DOHH2 (cell line): ENCODE data around the gene CDC6.
"Not testable (repeated sequence)": the region's sequence is repeated elsewhere in the genome, so short reads cannot be mapped to it uniquely, and the experiment has no call there.

ENCODE experiments used
- H3F3A ChIP-seq: fragments of 200-600 bp; sonication (generic), shearing (Covaris generic); 2 replicates; pipeline ENCODE4 v1.6.0; 2016; ENCODE audit warnings: antibody characterized with exemption, mild to moderate bottlenecking; ENCODE audit not compliant: control insufficient read depth, insufficient read depth
- H3K27ac ChIP-seq: fragments of 200-600 bp; sonication (generic); 2 replicates; pipeline ENCODE4 v1.5.1; 2014; ENCODE audit warnings: low read depth, mild to moderate bottlenecking, low read length, moderate library complexity
- H3K27me3 ChIP-seq: fragments of 200-600 bp; sonication (generic); 2 replicates; pipeline ENCODE4 v1.6.1; 2014; ENCODE audit warnings: mild to moderate bottlenecking, low read length, mixed read lengths; ENCODE audit not compliant: control insufficient read depth
- H3K36me3 ChIP-seq: fragments of 200-600 bp; sonication (generic); 2 replicates; pipeline ENCODE4 v1.6.1; 2014; ENCODE audit warnings: mild to moderate bottlenecking, low read length, moderate library complexity, mixed read lengths; ENCODE audit not compliant: control insufficient read depth
- H3K4me1 ChIP-seq: fragments of 200-600 bp; sonication (generic); 2 replicates; pipeline ENCODE4 v1.6.1; 2014; ENCODE audit warnings: mild to moderate bottlenecking, low read length, mixed read lengths; ENCODE audit not compliant: control insufficient read depth
- H3K4me2 ChIP-seq: fragments of 200-600 bp; sonication (generic); 2 replicates; pipeline ENCODE4 v1.6.0; 2014; ENCODE audit warnings: mild to moderate bottlenecking, low read length, moderate library complexity
- H3K4me3 ChIP-seq: fragments of 200-600 bp; sonication (generic); 2 replicates; pipeline ENCODE4 v1.5.1; 2014; ENCODE audit warnings: mild to moderate bottlenecking, low read length, mixed read lengths
- H3K79me2 ChIP-seq: fragments of 200-600 bp; sonication (generic); 2 replicates; pipeline ENCODE4 v1.6.1; 2014; ENCODE audit warnings: mild to moderate bottlenecking, low read length, mixed read lengths; ENCODE audit not compliant: control insufficient read depth
- H3K9me2 ChIP-seq: fragments of 200-600 bp; sonication (generic); replicated peaks from 2 replicates; pipeline ENCODE4 v1.6.1; 2014; ENCODE audit warnings: mild to moderate bottlenecking, low read length, mixed read lengths; ENCODE audit not compliant: control insufficient read depth
- H3K9me3 ChIP-seq: fragments of 200-600 bp; sonication (generic); 2 replicates; pipeline ENCODE4 v1.6.1; 2014; ENCODE audit warnings: antibody characterized with exemption, low read length, mixed read lengths; ENCODE audit not compliant: control insufficient read depth, insufficient read depth
- H4K20me1 ChIP-seq: fragments of 200-600 bp; sonication (generic); 2 replicates; pipeline ENCODE4 v1.6.0; 2014; ENCODE audit warnings: low read depth, mild to moderate bottlenecking, antibody characterized with exemption, low read length, moderate library complexity; ENCODE audit not compliant: control insufficient read depth, insufficient read depth
- EZH2phosphoT487 ChIP-seq: fragments of 200-600 bp; sonication (generic); IDR thresholded peaks from 2 replicates; pipeline ENCODE4 v1.6.1; 2017; ENCODE audit warnings: borderline replicate concordance, mild to moderate bottlenecking, antibody characterized with exemption, low read length, moderate library complexity, mixed read lengths
- TF ChIP-seq, protein P1 (sequence below): fragments of 200-600 bp; sonication (generic); IDR thresholded peaks from one replicate; pipeline ENCODE4 v1.5.1; 2014; ENCODE audit warnings: antibody characterized with exemption, mild to moderate bottlenecking, low read depth, low read length; ENCODE audit not compliant: poor library complexity, severe bottlenecking

CDC6 gene

DNA sequence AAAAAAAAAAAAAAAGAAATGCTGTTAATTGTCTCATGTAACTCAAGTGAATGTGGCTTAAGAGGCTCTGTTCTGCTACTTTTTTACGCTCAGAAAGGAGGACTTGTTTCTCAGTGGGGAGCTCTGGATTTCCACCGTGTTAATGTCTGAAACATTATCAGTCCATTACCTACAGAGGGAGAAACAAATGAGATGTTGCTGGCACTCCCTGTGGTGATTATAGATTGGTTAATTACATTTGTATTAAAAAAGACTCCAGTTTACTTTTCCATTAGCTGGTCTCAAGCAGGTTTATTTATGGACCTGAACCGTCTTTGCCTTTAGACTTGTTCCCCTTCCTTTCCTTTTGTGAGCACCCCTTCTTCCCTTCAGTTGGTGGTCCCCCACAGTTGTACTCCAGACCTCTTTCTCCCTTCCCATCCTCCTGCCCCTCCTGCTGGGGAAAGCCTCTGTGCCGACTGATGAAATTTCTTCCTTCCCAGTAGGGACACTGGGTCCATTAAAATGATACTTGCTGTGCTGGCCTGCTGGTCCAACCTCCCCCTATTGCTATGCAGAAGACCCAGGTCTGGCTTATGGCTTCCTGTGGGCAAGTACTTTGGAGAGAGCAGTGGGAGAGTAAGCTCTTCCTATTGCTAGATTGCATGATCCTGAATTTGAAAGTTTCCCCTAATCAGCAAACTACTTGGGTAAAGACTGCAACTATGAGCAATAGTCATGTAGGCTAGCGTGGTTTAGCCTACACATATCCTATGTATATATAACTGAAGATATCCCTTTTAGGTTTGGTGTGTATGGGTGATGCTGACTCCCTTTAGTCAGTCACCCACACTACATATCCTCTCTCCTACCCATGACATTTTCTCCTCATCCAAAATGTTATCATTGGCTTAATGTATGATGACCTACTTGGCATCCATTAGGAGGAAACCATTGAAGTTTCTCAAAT is 8.1 kb downstream of the CDC6 start:
- no peak for TF ChIP-seq EZH2phosphoT487
- TF ChIP-seq, protein P1, sequence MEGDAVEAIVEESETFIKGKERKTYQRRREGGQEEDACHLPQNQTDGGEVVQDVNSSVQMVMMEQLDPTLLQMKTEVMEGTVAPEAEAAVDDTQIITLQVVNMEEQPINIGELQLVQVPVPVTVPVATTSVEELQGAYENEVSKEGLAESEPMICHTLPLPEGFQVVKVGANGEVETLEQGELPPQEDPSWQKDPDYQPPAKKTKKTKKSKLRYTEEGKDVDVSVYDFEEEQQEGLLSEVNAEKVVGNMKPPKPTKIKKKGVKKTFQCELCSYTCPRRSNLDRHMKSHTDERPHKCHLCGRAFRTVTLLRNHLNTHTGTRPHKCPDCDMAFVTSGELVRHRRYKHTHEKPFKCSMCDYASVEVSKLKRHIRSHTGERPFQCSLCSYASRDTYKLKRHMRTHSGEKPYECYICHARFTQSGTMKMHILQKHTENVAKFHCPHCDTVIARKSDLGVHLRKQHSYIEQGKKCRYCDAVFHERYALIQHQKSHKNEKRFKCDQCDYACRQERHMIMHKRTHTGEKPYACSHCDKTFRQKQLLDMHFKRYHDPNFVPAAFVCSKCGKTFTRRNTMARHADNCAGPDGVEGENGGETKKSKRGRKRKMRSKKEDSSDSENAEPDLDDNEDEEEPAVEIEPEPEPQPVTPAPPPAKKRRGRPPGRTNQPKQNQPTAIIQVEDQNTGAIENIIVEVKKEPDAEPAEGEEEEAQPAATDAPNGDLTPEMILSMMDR = no peak
- peaks cover 23% of the 10 kb centered on the region for H3F3A ChIP-seq
- peaks cover 21% of the 10 kb centered on the region for H4K20me1 ChIP-seq
- peaks cover 7% of the 10 kb centered on the region for H3K4me1 ChIP-seq
- H3K36me3 ChIP-seq = peaks cover 98% of the 10 kb centered on the region
- H3K4me3 ChIP-seq = no peak overlapping the region
- H3K27me3 ChIP-seq = no peaks in the 10 kb centered on the region
- no peak overlapping the region for H3K27ac ChIP-seq
- H3K4me2 ChIP-seq = no peak overlapping the region
- no peaks in the 10 kb centered on the region for H3K9me3 ChIP-seq
- peaks cover 50% of the 10 kb centered on the region for H3K79me2 ChIP-seq
- H3K9me2 ChIP-seq = no peaks in the 10 kb centered on the region

DNA sequence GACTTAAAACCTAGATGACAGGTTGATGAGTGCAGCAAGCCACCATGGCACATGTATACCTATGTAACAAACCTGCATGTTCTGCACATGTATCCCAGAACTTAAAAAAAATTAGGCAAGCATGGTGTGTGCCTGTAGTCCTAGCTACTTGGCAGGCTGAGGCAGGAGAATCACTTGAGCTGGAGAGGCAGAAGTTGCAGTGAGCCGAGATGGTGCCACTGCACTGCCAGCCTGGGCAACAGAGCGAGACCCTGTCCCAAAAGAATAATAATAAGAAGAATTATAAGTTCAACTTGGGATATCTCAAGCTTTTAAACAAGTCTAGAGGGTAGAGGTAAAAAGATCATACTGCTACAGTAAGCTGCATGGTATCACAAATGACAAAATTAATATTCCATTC is 9.8 kb downstream of the CDC6 start:
- no peaks in the 10 kb centered on the region for H3K27me3 ChIP-seq
- peaks cover 14% of the 10 kb centered on the region for H4K20me1 ChIP-seq
- H3K36me3 ChIP-seq = peaks cover 100% of the 10 kb centered on the region
- no peaks in the 10 kb centered on the region for H3K9me3 ChIP-seq
- no peak overlapping the region for H3K4me3 ChIP-seq
- no peak overlapping the region for H3K4me2 ChIP-seq
- H3K27ac ChIP-seq = no peak overlapping the region
- H3K9me2 ChIP-seq = no peaks in the 10 kb centered on the region
- peaks cover 36% of the 10 kb centered on the region for H3K79me2 ChIP-seq
- peaks cover 37% of the 10 kb centered on the region for H3F3A ChIP-seq
- TF ChIP-seq, protein P1 = no peak
- TF ChIP-seq EZH2phosphoT487 = no peak
- H3K4me1 ChIP-seq = no peaks in the 10 kb centered on the region

DNA sequence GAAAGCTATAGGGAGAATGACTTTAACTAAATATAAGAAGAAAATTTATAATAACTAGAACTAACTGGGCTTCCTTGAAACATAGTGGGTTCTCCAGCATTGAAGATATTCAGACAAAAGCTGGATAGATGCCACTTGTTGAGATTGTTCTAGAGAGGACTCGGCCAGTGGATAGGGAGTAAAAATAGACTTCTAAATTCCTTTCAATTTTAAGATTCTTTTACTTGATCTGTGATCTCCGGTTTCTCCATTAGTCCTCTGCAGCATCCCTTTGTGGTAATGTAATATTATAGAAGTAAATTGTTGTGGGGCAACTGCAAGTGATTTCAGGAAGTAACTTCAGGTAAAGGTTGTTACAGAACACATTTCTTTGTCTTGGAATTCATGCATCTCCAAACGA is 11.0 kb downstream of the CDC6 start:
- peaks cover 100% of the 10 kb centered on the region for H3K36me3 ChIP-seq
- peaks cover 20% of the 10 kb centered on the region for H4K20me1 ChIP-seq
- TF ChIP-seq, protein P1 = no peak
- no peak for TF ChIP-seq EZH2phosphoT487
- H3K4me3 ChIP-seq = no peak overlapping the region
- no peaks in the 10 kb centered on the region for H3K9me3 ChIP-seq
- H3K27ac ChIP-seq = no peak overlapping the region
- peaks cover 4% of the 10 kb centered on the region; the same call in 1 of the 2 replicates for H3K4me1 ChIP-seq
- H3K4me2 ChIP-seq = no peak overlapping the region
- peaks cover 34% of the 10 kb centered on the region for H3K79me2 ChIP-seq
- H3F3A ChIP-seq = peaks cover 39% of the 10 kb centered on the region
- H3K9me2 ChIP-seq = no peaks in the 10 kb centered on the region
- H3K27me3 ChIP-seq = no peaks in the 10 kb centered on the region

DNA sequence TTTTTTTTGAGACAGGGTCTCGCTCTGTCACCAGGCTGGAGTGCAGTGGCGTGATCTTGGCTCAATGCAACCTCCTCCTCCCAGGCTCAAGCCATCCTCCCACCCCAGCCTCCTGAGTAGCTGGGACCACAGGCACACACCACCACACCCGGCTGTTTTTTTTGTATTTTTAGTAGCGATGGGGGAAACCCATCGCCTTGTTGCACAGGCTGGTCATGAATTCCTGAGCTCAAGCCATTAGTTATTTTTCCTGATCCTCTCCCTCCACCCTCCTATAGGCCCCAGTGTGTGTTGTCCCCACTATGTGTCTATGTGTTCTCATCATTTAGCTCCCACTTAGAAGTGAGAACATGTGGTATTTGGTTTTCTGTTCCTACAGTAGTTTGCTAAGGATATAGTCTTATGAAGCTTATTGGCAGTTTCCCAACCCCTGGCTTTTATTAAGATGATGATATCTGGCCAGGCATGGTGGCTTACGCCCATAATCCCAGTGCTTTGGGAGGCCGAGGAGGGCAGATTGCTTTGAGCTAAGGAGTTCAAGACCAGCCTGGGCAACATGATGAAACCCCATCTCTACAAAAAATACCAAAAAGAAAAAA is 11.6 kb downstream of the CDC6 start:
- not testable (repeated sequence) for H3K4me2 ChIP-seq, H3K9me2 ChIP-seq, H3K4me1 ChIP-seq, H3K9me3 ChIP-seq, H3K4me3 ChIP-seq, H3K27me3 ChIP-seq, H3K27ac ChIP-seq
- Histone ChIP-seq H3F3A (peaks cover 38% of the 10 kb centered on the region), H4K20me1 (peaks cover 25% of the 10 kb centered on the region), H3K79me2 (peaks cover 32% of the 10 kb centered on the region), H3K36me3 (peaks cover 100% of the 10 kb centered on the region)
